Trophoblast cell (in vitro differentiated cells and primary cell): ENCODE results near the gene UBR1.
A peak's percentile ranks its signal among the peaks of the same experiment; 100 is the strongest.
"Not testable (repeated sequence)": the region's sequence is repeated elsewhere in the genome, so short reads cannot be mapped to it uniquely, and the experiment has no call there.

Source experiments
- DNase-seq, 2 donors: peaks; one replicate each; pipeline ENCODE4 v3.0.0-alpha.2; 2016
- H2AFZ ChIP-seq: 2 replicates; pipeline ENCODE4 v1.6.1; 2013; ENCODE audit warnings: low read length, moderate library complexity, mild to moderate bottlenecking; ENCODE audit not compliant: insufficient read depth, poor library complexity
- H2AK5ac ChIP-seq: 2 replicates; pipeline ENCODE4 v1.6.1; 2013; ENCODE audit warnings: mild to moderate bottlenecking, low read length
- H2BK120ac ChIP-seq: 2 replicates; pipeline ENCODE4 v1.6.1; 2013; ENCODE audit warnings: low read length, mild to moderate bottlenecking, moderate library complexity; ENCODE audit not compliant: insufficient read depth, poor library complexity
- H2BK12ac ChIP-seq: 2 replicates; pipeline ENCODE4 v1.6.1; 2013; ENCODE audit warnings: mild to moderate bottlenecking, low read length, moderate library complexity
- H2BK5ac ChIP-seq: 2 replicates; pipeline ENCODE4 v1.6.1; 2013; ENCODE audit warnings: low read length, low read depth, moderate library complexity, mild to moderate bottlenecking; ENCODE audit not compliant: poor library complexity
- H3K14ac ChIP-seq: 2 replicates; pipeline ENCODE4 v1.6.1; 2013; ENCODE audit warnings: mild to moderate bottlenecking, low read length
- H3K18ac ChIP-seq: 2 replicates; pipeline ENCODE4 v1.6.1; 2013; ENCODE audit warnings: mild to moderate bottlenecking, low read length
- H3K23ac ChIP-seq: 2 replicates; pipeline ENCODE4 v1.6.1; 2013; ENCODE audit warnings: low read length
- H3K27ac ChIP-seq: 2 replicates; pipeline ENCODE4 v1.5.1; 2013; ENCODE audit warnings: low read depth, mild to moderate bottlenecking, inconsistent platforms, low read length, moderate library complexity
- H3K27me3 ChIP-seq: 2 replicates; pipeline ENCODE4 v1.6.1; 2013; ENCODE audit warnings: inconsistent platforms, mild to moderate bottlenecking, low read length, moderate library complexity; ENCODE audit not compliant: insufficient read depth
- H3K36me3 ChIP-seq, 2 experiments: 1 replicate in 1 of 2; 2 replicates in 1 of 2; pipeline ENCODE4 v1.6.1; 2013; ENCODE audit warnings: low read length in 2 of 2, mild to moderate bottlenecking in 2 of 2, moderate library complexity in 1 of 2; ENCODE audit not compliant: insufficient read depth in 2 of 2, control insufficient read depth in 1 of 2
- H3K4ac ChIP-seq: 2 replicates; pipeline ENCODE4 v1.6.1; 2013; ENCODE audit warnings: low read depth, mild to moderate bottlenecking, low read length, moderate library complexity
- H3K4me1 ChIP-seq, 2 experiments: 1 replicate in 1 of 2; 2 replicates in 1 of 2; pipeline ENCODE4 v1.6.1; 2013; ENCODE audit warnings: low read length in 2 of 2, mild to moderate bottlenecking in 2 of 2, moderate library complexity in 1 of 2; ENCODE audit not compliant: insufficient read depth in 2 of 2, control insufficient read depth in 1 of 2
- H3K4me2 ChIP-seq: 2 replicates; pipeline ENCODE4 v1.6.1; 2013; ENCODE audit warnings: inconsistent platforms, mild to moderate bottlenecking, low read length, moderate library complexity
- H3K4me3 ChIP-seq: 2 replicates; pipeline ENCODE4 v1.5.1; 2013; ENCODE audit warnings: mild to moderate bottlenecking, low read depth, low read length, inconsistent platforms
- H3K79me1 ChIP-seq: one replicate; pipeline ENCODE4 v1.6.1; 2013; ENCODE audit warnings: low read length
- H3K79me2 ChIP-seq: 2 replicates; pipeline ENCODE4 v1.6.1; 2013; ENCODE audit warnings: low read length, mild to moderate bottlenecking; ENCODE audit not compliant: control insufficient read depth, insufficient read depth, poor library complexity
- H3K9ac ChIP-seq: 2 replicates; pipeline ENCODE4 v1.6.1; 2013; ENCODE audit warnings: mild to moderate bottlenecking, low read length
- H3K9me3 ChIP-seq: 2 replicates; pipeline ENCODE4 v1.6.1; 2013; ENCODE audit warnings: low read depth, mild to moderate bottlenecking, control low read depth, inconsistent platforms, low read length; ENCODE audit not compliant: insufficient read depth
- H4K12ac ChIP-seq: 2 replicates; pipeline ENCODE4 v1.6.1; 2013; ENCODE audit warnings: low read depth, mild to moderate bottlenecking, low read length, moderate library complexity
- H4K8ac ChIP-seq: 2 replicates; pipeline ENCODE4 v1.6.1; 2013; ENCODE audit warnings: low read depth, mild to moderate bottlenecking, low read length, moderate library complexity
- H4K91ac ChIP-seq: one replicate; pipeline ENCODE4 v1.6.1; 2013; ENCODE audit warnings: low read depth, mild to moderate bottlenecking, low read length, moderate library complexity
- WGBS: extraction: QIAGEN DNeasy Blood & Tissue Kit; methylation state at CpG from one replicate; pipeline ENCODE4 v1.1.7; 2013; ENCODE audit warnings: missing lambda C conversion rate; ENCODE audit not compliant: insufficient read length, insufficient coverage; ENCODE audit errors: extremely low coverage; 5-methylcytosine and 5-hydroxymethylcytosine counted together

UBR1 gene

DNA sequence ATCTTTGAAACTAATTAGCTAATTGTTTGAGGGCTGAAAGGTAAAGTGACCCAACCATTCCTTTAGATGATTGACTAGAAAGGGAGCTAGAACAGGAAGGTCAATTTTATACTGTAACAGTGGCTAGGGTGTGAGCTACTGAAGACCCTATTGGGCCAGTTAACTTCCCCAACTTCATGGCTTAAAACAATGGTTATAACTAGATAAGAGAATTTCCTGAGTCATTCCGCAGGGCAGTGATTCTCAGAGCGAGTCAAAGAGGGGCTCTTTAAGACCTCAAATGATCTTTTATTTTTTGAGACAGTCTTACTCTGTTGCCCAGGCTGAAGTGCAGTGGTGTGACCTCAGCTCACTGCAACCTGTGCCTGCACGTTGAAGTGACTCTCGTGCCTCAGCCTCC lies 151.5 kb downstream of the UBR1 start:
- no peak overlapping the region for H3K4ac ChIP-seq
- no peak overlapping the region for H2BK5ac ChIP-seq
- no peak overlapping the region for H4K12ac ChIP-seq
- H3K27me3 ChIP-seq, result no peaks in the 10 kb centered on the region
- H3K79me1 ChIP-seq, result no peaks in the 10 kb centered on the region
- H2BK120ac ChIP-seq, result no peak overlapping the region
- WGBS, result no CpG with 5 or more reads among the region's 4 CpGs
- no peak overlapping the region for H3K14ac ChIP-seq
- H3K79me2 ChIP-seq, result no peaks in the 10 kb centered on the region
- no peak for DNase-seq
- H4K91ac ChIP-seq, result no peak overlapping the region
- no peak overlapping the region for H3K18ac ChIP-seq
- H3K4me1 ChIP-seq, result no peaks in the 10 kb centered on the region
- H3K27ac ChIP-seq, result no peak overlapping the region
- H2AK5ac ChIP-seq, result no peak overlapping the region
- no peak overlapping the region for H3K9ac ChIP-seq
- no peak overlapping the region for H3K4me2 ChIP-seq
- H2BK12ac ChIP-seq, result no peak overlapping the region
- no peak overlapping the region for H3K23ac ChIP-seq
- H4K8ac ChIP-seq, result no peak overlapping the region
- no peak overlapping the region for H3K4me3 ChIP-seq
- H2AFZ ChIP-seq, result no peak overlapping the region
- peaks cover 30 to 31% of the 10 kb centered on the region in 2 experiments for H3K36me3 ChIP-seq
- no peaks in the 10 kb centered on the region for H3K9me3 ChIP-seq

DNA sequence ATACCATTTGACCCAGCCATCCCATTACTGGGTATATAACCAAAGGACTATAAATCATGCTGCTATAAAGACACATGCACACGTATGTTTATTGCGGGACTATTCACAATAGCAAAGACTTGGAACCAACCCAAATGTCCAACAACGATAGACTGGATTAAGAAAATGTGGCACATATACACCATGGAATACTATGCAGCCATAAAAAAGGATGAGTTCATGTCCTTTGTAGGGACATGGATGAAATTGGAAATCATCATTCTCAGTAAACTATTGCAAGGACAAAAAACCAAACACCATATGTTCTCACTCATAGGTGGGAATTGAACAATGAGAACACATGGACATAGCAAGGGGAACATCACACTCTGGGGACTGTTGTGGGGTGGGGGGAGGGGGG lies 156.9 kb downstream of the UBR1 start:
- H3K14ac ChIP-seq, H4K8ac ChIP-seq, H3K4me2 ChIP-seq, H2AFZ ChIP-seq, H3K18ac ChIP-seq, H2BK120ac ChIP-seq, DNase-seq, H4K91ac ChIP-seq, H3K27ac ChIP-seq, H2AK5ac ChIP-seq, H3K4me1 ChIP-seq, H2BK5ac ChIP-seq, H3K9ac ChIP-seq, H3K79me1 ChIP-seq, H3K4ac ChIP-seq, H3K9me3 ChIP-seq, H3K4me3 ChIP-seq, H4K12ac ChIP-seq, H2BK12ac ChIP-seq, H3K79me2 ChIP-seq, H3K23ac ChIP-seq, H3K27me3 ChIP-seq: not testable (repeated sequence)
- WGBS, result no CpG with 5 or more reads among the region's 3 CpGs
- peaks cover 23 to 27% of the 10 kb centered on the region in 2 experiments for H3K36me3 ChIP-seq

DNA sequence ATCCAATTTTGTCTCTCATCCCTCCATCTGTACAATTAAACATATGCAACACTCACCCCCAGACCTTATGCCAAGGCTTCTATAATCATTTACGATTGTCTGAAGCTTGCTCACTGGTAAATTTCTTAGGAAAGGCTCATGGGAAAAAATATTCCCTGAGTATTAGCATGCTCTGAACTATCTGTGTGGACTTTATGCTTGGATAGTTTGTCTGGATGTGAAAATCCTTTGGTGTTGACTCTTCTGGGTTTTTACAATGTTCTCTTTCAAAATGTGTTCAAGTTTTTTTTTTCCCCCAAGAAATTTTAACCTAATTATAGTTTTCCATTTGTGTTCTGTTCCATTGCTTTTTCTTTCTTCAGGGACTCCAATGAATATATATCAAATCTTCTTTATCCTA lies 165.3 kb downstream of the UBR1 start:
- Histone ChIP-seq H3K14ac (no peak overlapping the region), H3K36me3 (peaks cover 1 to 6% of the 10 kb centered on the region in 2 experiments)

DNA sequence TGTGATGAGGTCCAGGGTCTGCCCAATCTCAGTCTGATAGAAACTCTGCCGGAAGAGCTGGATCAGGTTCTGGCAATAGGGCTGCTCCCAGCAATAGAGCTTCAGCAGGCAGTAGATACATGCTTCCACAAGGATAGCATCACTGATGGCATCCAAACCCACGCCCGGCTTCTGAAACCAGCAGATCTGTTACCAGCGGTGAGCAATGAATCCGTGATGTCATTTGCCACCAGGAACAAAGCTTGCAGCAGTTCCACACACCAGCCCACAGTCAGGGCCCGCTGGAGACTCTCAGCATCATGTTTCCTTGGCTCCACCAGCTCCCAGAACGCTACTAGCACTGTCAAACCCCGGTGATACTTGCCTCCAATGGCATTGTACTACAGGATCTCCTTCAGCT lies 166.0 kb downstream of the UBR1 start:
- H3K9me3 ChIP-seq, result no peaks in the 10 kb centered on the region
- no peak overlapping the region for H3K27ac ChIP-seq
- no peak overlapping the region for H3K9ac ChIP-seq
- WGBS, result no CpG with 5 or more reads among the region's 8 CpGs
- H3K4ac ChIP-seq, result no peak overlapping the region
- no peak overlapping the region for H3K4me3 ChIP-seq
- H2BK12ac ChIP-seq, result no peak overlapping the region
- no peak overlapping the region for H3K18ac ChIP-seq
- no peaks in the 10 kb centered on the region for H3K27me3 ChIP-seq
- no peaks in the 10 kb centered on the region for H3K79me2 ChIP-seq
- no peak overlapping the region for H3K23ac ChIP-seq
- peaks cover 1 to 2% of the 10 kb centered on the region in 2 experiments for H3K36me3 ChIP-seq
- no peaks in the 10 kb centered on the region for H3K4me1 ChIP-seq
- peak in 1 of 2 donors; percentile 18 for DNase-seq
- H4K8ac ChIP-seq, result no peak overlapping the region
- H4K12ac ChIP-seq, result no peak overlapping the region
- H4K91ac ChIP-seq, result no peak overlapping the region
- no peak overlapping the region for H3K4me2 ChIP-seq
- no peaks in the 10 kb centered on the region for H3K79me1 ChIP-seq
- no peak overlapping the region for H3K14ac ChIP-seq
- no peak overlapping the region for H2BK5ac ChIP-seq
- no peak overlapping the region for H2BK120ac ChIP-seq
- H2AK5ac ChIP-seq, result no peak overlapping the region
- no peak overlapping the region for H2AFZ ChIP-seq

More for the DNA sequence above, 165.3 kb downstream of the UBR1 start:
- H2BK5ac ChIP-seq, result no peak overlapping the region
- H3K18ac ChIP-seq, result no peak overlapping the region
- H4K91ac ChIP-seq, result no peak overlapping the region
- no peaks in the 10 kb centered on the region for H3K27me3 ChIP-seq
- H3K23ac ChIP-seq, result no peak overlapping the region
- H3K79me2 ChIP-seq, result no peaks in the 10 kb centered on the region
- H3K4ac ChIP-seq, result no peak overlapping the region
- H2BK120ac ChIP-seq, result no peak overlapping the region
- DNase-seq, result no peak
- H3K9ac ChIP-seq, result no peak overlapping the region
- H4K12ac ChIP-seq, result no peak overlapping the region
- H2AK5ac ChIP-seq, result no peak overlapping the region
- no peak overlapping the region for H2BK12ac ChIP-seq
- no peak overlapping the region for H2AFZ ChIP-seq
- H3K9me3 ChIP-seq, result no peaks in the 10 kb centered on the region
- no CpG with 5 or more reads among the region's 1 CpG for WGBS
- no peaks in the 10 kb centered on the region for H3K79me1 ChIP-seq
- H4K8ac ChIP-seq, result no peak overlapping the region
- H3K27ac ChIP-seq, result no peak overlapping the region
- H3K4me3 ChIP-seq, result no peak overlapping the region
- no peak overlapping the region for H3K4me2 ChIP-seq
- no peaks in the 10 kb centered on the region for H3K4me1 ChIP-seq
